ENCODE measurements around the gene ZNF324.

GRCh38 chr19:58434217-58434616 is 32.7 kb upstream of the ZNF324 start:
- TF ChIP-seq CTCF (IDR thresholded peaks at IDR 0.05 in 8 of 11, conservative IDR thresholded peaks at IDR 0.05 in 3 of 11), result no peak
- no peak for TF ChIP-seq POLR2A (IDR thresholded peaks at IDR 0.05)
